Measurements from ENCODE around the gene MPHOSPH10. TPM values are rescaled to one million over a fixed set of nuclear protein-coding genes. Genes with fewer than 3 reads are reported as not detected.
"Not testable (repeated sequence)": the region's sequence is repeated elsewhere in the genome, so short reads cannot be mapped to it uniquely, and the experiment has no call there.

Gene MPHOSPH10, protein sequence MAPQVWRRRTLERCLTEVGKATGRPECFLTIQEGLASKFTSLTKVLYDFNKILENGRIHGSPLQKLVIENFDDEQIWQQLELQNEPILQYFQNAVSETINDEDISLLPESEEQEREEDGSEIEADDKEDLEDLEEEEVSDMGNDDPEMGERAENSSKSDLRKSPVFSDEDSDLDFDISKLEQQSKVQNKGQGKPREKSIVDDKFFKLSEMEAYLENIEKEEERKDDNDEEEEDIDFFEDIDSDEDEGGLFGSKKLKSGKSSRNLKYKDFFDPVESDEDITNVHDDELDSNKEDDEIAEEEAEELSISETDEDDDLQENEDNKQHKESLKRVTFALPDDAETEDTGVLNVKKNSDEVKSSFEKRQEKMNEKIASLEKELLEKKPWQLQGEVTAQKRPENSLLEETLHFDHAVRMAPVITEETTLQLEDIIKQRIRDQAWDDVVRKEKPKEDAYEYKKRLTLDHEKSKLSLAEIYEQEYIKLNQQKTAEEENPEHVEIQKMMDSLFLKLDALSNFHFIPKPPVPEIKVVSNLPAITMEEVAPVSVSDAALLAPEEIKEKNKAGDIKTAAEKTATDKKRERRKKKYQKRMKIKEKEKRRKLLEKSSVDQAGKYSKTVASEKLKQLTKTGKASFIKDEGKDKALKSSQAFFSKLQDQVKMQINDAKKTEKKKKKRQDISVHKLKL
- total RNA-seq (2014; rRNA removed; shearing (Covaris generic)): 30.2 and 44.1 TPM in 2 replicates

DNA sequence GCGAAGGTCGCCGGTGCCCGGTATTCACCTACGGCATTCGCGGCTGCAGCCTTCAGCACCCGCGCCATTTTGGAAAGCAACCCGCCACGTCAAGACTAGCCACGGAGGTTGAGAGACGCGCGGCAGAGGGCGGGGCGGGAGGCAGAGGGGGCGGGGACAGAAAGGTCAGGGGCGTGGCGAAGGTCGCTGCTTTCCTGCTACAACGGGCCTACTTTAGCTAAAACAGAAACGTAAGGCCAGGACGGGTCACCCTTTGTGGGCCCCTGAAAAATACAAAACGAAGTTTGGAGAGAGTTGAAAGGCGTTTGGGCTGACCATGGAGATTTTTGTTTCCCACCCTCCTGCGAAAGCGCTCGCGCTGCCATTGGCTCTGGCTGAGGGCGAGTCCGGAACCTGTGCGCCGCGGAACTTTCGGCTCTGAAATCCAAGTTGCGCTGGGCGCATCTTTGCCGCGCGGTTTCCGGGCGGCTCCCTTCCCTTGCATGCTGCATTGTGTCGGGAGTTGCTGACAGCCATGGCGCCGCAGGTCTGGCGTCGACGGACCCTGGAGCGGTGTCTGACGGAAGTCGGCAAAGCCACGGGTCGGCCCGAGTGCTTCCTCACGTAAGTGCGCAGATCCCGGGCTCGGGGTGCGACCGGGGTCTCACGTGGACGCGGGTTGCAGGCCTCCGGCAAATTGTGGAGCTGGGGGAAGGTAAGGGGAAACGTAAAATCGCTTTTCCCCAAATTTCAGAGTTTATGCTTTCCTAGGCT lies at the start of gene MPHOSPH10, which contains the start of gene MCEE:
Gene MPHOSPH10, plus strand, starts transcription at position 483 of the 753 bp plus-strand sequence. Its CDS starts 32 bp downstream, at position 515.
Gene MCEE, minus strand, starts transcription at position 78 of the 753 bp plus-strand sequence. Its CDS starts 10 bp downstream, at position 68.
- Histone ChIP-seq H3K4me3 (peak within 1 kb of the TSS; percentile 80), H3K27ac (peak within 1 kb of the TSS; percentile 51), H3K4me1 (replicated peaks) (peaks cover 10% of the 10 kb centered on the region; the same call in 1 of the 2 replicates), H3K36me3 (peaks cover 20% of the 10 kb centered on the region), H3K27me3 (replicated peaks) (no peaks in the 10 kb centered on the region), H3K9me3 (replicated peaks) (no peaks in the 10 kb centered on the region)
- DNase-seq (ENCODE audit: low read depth in 1 of 2, low spot score in 2 of 2): peak; percentile 91 to 93

DNA sequence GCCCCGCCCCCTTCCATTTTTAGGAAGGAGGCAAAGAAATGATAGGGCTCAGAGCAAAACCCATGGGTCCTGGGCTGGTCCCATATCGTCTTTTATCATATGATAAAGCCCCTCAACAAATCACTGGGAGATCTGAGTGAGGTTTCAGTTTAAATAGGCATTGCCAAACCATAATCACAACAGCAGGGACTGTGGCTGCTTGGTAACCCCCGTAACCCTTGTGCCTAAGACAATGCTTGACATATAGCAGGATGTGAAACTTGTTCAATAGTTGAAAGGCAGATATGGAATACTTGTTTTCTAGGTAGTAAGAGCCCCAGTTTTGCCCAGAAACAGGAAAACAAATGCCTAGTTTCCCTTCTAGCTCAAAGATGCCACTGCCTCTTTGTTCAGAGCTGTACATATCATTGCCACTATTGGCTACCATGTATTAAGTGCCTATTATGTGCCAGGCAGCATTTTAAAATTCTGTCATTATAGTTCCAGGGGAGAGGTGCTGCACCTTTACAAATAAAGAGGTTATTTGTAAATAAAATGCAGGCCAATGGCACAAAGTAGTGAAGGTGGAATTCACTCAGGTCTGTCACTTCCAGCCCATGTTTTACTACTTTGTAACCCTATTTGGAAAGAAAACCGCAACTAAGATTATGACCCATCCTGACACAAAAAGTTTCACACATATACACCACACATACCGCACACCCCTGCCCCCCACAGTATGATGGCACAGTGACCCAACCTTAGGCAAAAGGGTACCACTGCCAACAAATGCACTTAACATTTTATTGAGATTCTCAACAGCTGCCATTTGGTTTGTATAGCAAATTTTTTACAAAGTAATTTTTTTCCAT lies 47.8 kb upstream of the MPHOSPH10 start:
- Histone ChIP-seq H3K27me3 (replicated peaks) (peaks cover 7% of the 10 kb centered on the region; the same call in 1 of the 2 replicates), H3K4me1 (replicated peaks) (peaks cover 4% of the 10 kb centered on the region; the same call in 1 of the 2 replicates), H3K4me3 (no peak overlapping the region), H3K9me3 (replicated peaks) (no peaks in the 10 kb centered on the region), H3K27ac (no peak overlapping the region), H3K36me3 (peaks cover 15% of the 10 kb centered on the region)
- DNase-seq (ENCODE audit: low read depth in 1 of 2, low spot score in 2 of 2): no peak

DNA sequence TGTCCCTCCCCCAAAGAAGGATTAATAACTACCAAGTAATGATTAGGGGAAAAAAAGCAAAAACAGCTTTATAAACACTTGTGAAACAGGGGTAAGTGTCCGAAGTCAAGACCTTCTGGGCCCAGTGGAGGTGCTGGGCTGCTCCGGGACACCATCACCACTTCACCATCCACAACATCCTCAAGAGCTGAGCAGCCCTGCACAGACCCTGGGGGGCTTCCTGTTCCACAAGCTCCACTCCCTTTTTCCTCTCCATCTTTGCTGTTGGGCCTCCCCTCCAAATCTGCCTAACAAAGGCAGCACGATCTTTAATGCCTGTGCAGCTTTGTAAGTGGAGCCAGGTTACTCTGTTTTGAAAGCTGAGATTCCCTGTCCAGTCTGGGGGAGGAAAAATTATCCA lies 47.1 kb upstream of the MPHOSPH10 start:
- not testable (repeated sequence) for H3K27ac ChIP-seq; H3K36me3 ChIP-seq; H3K4me3 ChIP-seq; H3K9me3 ChIP-seq (replicated peaks); H3K4me1 ChIP-seq (replicated peaks); H3K27me3 ChIP-seq (replicated peaks); DNase-seq (ENCODE audit: low read depth in 1 of 2, low spot score in 2 of 2)

DNA sequence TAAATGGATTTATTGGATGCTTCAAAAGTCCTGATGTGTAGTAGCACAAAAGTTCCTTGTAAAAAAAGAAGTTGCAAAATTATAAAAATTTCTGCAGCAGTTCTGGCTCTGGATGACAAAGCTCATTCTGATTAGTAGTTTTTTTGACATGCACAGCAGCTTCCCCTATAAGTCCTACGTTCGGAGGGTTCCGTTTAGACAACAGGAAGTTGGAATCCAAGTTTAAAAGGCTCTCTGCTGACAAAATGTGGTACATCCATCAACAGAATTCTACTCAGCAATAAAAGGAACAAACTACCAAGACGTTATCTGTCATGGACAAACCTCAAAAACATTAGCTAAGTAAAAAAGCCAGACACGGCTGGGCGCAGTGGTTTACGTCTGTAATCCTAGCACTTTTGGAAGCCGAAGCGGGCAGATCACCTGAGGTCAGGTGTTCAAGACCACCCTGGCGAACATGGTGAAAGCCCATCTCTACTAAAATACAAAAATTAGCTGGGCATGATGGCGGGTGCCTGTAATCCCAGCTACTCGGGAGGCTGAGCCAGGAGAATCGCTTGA lies 46.6 kb upstream of the MPHOSPH10 start:
- H3K27ac ChIP-seq; H3K4me3 ChIP-seq; H3K9me3 ChIP-seq (replicated peaks); H3K4me1 ChIP-seq (replicated peaks); DNase-seq (ENCODE audit: low read depth in 1 of 2, low spot score in 2 of 2); H3K36me3 ChIP-seq; H3K27me3 ChIP-seq (replicated peaks): not testable (repeated sequence)

DNA sequence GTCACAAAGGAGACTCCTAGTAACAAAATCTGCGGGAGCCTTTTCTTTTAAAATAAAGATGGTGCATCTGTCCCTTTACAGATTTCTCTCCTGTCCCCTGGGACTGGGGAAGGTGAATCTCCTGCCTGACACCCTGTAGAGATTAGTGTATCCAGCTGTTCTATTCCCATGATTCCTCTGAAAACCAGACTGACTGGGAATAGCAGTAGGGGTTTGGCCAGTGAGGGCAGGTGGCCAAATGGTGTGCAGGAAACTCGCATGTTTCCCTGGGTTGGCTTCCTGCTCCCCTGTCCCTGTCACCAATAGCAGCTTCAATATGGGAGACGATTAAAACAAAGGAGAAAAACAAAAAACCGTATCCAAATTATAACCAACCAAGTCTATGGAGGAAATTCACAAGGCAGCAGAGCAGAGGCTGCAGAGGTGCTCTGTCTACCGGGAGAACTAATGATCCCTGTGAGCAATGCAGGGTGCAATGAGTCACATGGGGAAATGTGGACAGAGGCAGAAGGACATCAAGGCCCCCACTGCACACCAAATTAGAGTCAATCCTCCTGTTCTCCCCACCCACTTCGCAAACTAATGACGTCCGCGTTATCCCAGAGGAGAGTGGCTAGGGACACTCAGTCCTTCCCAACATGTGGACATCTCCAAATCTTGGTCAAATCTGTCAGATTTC lies 45.0 kb upstream of the MPHOSPH10 start:
- H3K4me3 ChIP-seq; DNase-seq (ENCODE audit: low read depth in 1 of 2, low spot score in 2 of 2); H3K4me1 ChIP-seq (replicated peaks); H3K27me3 ChIP-seq (replicated peaks); H3K9me3 ChIP-seq (replicated peaks); H3K36me3 ChIP-seq; H3K27ac ChIP-seq: not testable (repeated sequence)

DNA sequence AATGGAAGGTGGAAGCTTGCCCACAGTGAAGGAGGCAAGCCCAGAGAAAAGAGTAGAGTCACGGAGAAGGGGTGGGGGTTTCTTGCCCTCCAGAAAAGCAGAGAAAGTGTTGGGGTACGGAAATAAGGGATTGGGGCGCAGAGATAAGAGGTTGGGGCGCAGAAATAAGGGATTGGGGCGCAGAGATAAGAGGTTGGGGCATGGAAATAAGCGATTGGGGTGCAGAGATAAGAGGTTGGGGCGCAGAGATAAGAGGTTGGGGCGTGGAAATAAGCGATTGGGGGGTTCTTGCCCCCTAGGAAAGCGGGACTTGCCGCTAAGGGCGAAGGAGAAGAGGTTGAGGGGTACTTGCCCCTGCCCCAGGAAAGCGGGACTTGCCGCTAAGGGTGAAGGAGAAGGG lies 41.0 kb upstream of the MPHOSPH10 start:
- not testable (repeated sequence) for H3K27ac ChIP-seq; H3K4me1 ChIP-seq (replicated peaks); H3K4me3 ChIP-seq; H3K27me3 ChIP-seq (replicated peaks); H3K9me3 ChIP-seq (replicated peaks); DNase-seq (ENCODE audit: low read depth in 1 of 2, low spot score in 2 of 2); H3K36me3 ChIP-seq

DNA sequence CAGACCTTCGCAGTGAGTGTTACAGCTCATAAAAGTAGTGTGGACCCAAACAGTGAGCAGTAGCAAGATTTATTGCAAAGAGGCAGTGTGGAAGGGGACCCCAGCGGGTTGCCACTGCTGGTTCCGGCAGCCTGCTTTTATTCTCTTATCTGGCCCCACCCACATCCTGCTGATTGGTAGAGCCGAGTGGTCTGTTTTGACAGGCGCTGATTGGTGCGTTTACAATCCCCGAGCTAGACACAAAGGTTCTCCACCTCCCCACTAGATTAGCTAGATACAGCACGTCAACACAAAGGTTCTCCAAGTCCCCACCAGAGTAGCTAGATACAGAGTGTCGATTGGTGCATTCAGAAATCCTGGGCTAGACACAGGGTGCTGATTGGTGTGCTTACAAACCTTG lies 38.6 kb upstream of the MPHOSPH10 start:
- not testable (repeated sequence) for H3K27ac ChIP-seq; H3K4me3 ChIP-seq; H3K4me1 ChIP-seq (replicated peaks); H3K36me3 ChIP-seq; DNase-seq (ENCODE audit: low read depth in 1 of 2, low spot score in 2 of 2); H3K9me3 ChIP-seq (replicated peaks)
- peaks cover 14% of the 10 kb centered on the region for H3K27me3 ChIP-seq (replicated peaks)

DNA sequence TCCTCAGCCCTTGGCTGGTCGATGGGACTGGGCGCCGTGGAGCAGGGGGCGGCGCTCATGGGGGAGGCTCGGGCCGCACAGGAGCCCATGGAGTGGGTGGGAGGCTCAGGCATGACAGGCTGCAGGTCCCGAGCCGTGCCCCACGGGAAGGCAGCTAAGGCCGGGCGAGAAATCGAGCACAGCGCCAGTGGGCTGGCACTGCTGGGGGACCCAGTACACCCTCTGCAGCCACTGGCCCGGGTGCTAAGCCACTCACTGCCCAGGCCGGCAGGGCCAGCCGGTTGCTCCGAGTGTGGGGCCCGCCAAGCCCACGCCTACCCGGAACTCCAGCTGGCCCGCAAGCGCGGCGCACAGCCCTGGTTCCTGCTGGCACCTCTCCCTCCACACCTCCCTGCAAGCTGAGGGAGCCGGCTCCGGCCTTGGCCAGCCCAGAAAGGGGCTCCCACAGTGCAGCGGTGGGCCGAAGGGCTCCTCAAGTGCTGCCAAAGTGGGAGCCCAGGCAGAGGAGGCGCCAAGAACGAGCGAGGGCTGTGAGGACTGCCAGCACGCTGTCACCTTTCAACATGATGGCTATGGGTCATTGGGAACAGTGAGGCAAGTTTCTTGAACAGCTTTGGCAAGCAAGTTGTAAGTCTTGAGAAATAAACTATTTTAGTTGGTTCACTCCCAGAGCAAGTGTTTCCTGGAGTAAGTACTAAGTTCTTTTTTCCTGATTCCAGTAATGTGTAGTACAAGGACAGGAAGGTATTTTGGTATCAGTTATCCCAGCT lies 37.8 kb upstream of the MPHOSPH10 start:
- H3K9me3 ChIP-seq (replicated peaks); H3K4me1 ChIP-seq (replicated peaks); H3K27ac ChIP-seq; DNase-seq (ENCODE audit: low read depth in 1 of 2, low spot score in 2 of 2); H3K36me3 ChIP-seq; H3K4me3 ChIP-seq: not testable (repeated sequence)
- H3K27me3 ChIP-seq (replicated peaks): peaks cover 15% of the 10 kb centered on the region

DNA sequence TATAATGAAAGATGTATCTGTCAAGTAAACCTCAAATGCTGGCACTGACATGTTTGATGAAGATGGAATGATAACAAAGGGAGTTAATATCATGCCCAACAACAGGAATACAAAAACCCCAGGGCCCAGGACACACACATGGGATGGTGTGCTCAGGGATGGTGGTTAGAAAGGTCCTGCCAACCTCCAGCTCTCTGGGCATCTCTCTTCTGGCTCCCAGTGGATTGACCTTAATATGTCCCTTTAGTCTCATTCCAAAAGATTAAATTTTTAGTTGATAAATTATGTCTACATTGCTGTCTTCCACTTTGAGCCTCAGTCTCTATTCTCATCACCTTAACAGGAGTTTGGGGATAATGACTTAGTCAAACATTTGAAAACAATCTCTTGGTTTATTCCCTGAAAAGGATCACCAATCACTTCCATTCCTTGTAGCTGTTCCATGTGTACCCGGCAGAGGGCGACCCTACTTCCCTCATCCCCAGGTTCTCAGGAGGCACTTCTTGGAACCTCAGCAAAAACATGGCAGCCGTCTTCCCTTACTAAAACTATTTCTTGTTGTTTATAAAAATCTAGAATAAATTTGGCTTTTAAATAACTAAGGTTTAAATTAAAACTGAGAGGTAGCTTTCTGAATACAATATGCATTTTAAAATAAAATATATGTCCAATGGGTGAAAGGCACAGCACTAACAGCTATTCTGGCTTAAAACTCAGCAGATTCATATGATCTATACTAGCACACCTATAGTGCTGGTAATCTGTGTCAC lies 30.1 kb upstream of the MPHOSPH10 start:
- no peaks in the 10 kb centered on the region for H3K9me3 ChIP-seq (replicated peaks)
- H3K4me1 ChIP-seq (replicated peaks): 0 out of 2 replicates have a peak, but pooled peaks cover 3% of the 10 kb centered on the region
- H3K4me3 ChIP-seq: no peak overlapping the region
- peaks cover 4% of the 10 kb centered on the region; the same call in 1 of the 2 replicates for H3K27me3 ChIP-seq (replicated peaks)
- DNase-seq (ENCODE audit: low read depth in 1 of 2, low spot score in 2 of 2): peak; percentile 27 to 63
- no peaks in the 10 kb centered on the region for H3K36me3 ChIP-seq
- H3K27ac ChIP-seq: no peak overlapping the region

DNA sequence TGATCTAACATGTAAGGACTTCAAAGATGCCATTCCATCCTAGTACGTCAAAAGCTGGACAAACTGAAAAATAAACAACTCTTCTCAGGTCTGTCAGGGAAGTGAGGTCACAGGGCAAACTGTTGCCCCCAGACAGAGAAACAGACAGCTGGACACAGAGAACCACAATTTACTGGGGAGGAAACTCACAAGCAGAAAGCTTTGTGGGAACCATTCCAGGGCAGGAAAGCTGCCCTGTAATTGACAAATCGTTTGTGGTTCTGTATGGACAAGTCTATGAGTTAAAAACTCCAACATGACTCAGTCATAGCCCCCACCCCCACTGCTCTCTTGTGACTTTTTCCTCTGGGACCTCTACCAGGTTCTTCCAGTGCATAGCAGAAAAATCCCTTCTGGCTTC lies 28.8 kb upstream of the MPHOSPH10 start:
- Histone ChIP-seq H3K36me3 (no peaks in the 10 kb centered on the region), H3K27me3 (replicated peaks) (peaks cover 2% of the 10 kb centered on the region; the same call in 1 of the 2 replicates), H3K27ac (no peak overlapping the region), H3K9me3 (replicated peaks) (no peaks in the 10 kb centered on the region), H3K4me1 (replicated peaks) (0 out of 2 replicates have a peak, but pooled peaks cover 3% of the 10 kb centered on the region), H3K4me3 (no peak overlapping the region)
- DNase-seq (ENCODE audit: low read depth in 1 of 2, low spot score in 2 of 2): peak in 1 of 2 experiments; percentile 4

DNA sequence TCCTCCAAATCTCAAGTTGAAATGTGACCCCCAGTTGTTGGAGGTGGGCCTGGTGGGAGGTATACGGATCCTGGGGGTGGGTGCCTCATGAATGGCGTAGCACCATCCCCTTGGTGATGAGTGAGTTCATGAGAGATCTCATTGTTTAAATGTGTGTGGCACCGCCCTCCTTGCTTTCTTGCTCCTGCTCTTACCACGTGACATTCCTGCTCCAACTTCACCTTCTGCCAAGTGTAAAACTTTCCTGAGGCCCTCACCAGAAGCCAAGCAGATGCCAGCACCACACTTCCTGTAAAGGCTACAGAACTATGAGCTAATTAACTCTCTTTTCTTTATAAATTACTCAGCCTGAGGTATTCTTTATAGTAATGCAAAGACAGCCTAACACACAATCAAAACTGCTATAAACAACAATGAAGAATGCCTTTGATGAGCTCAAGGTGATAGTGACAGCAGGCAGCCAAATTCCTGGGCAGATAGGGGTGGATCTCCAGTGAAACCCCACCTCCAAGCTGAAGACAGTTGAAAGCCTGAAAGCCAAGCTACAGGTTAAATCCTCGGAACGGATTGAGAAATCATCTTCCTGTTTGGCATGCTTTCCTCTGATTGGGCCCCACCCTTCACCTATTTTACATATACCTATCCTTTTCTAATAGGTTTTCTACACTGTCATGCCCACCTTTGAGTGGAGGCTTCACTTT lies 27.3 kb upstream of the MPHOSPH10 start:
- H3K9me3 ChIP-seq (replicated peaks): no peaks in the 10 kb centered on the region
- no peaks in the 10 kb centered on the region for H3K27me3 ChIP-seq (replicated peaks)
- no peak for DNase-seq (ENCODE audit: low read depth in 1 of 2, low spot score in 2 of 2)
- no peak overlapping the region for H3K27ac ChIP-seq
- H3K4me3 ChIP-seq: no peak overlapping the region
- H3K4me1 ChIP-seq (replicated peaks): 0 out of 2 replicates have a peak, but pooled peaks cover 3% of the 10 kb centered on the region
- no peaks in the 10 kb centered on the region for H3K36me3 ChIP-seq

Data from SJSA1 (cell line).